GM18909 (cell line): Measurements from ENCODE around the gene SIL1.

Experiments
- ATAC-seq: cut with Tn5 transposase; IDR thresholded peaks from one replicate; pipeline ENCODE4 v1.9.1; 2021; ENCODE audit warnings: mild to moderate bottlenecking; ENCODE audit not compliant: unreplicated experiment, poor library complexity

Gene SIL1

DNA sequence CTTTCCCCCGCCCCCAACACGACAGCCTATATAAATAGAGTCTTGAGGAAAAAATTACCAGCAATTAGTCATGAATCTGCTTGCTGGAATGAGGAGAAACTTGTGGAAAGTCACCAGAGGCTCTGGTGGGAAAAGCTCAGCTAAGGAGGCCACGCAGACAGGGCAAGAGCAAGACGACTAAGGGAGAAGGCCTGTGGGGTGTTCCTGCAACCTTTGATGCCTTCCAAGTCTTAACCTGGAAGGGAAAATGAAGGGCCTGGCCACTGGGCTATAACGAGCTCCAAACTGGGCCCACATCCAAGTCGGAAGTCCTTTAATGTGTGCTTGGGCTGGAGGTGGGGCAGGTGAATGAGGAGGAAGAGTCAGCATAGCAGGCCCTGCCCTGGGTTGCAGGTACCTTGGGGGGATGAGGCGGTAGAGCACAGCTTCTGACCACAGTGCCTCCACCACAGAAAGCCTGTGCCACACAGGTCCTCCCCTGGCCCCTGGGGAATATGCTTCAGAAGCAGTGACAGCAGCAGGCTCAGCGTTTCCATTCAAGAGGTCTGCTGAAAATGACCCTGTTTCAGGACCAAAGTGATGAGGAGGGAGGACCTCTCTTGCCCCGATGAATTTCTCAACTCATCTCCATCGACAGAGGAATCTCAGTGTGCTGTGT, 230.2 kb downstream of the SIL1 start:
- ATAC-seq = no peak

DNA sequence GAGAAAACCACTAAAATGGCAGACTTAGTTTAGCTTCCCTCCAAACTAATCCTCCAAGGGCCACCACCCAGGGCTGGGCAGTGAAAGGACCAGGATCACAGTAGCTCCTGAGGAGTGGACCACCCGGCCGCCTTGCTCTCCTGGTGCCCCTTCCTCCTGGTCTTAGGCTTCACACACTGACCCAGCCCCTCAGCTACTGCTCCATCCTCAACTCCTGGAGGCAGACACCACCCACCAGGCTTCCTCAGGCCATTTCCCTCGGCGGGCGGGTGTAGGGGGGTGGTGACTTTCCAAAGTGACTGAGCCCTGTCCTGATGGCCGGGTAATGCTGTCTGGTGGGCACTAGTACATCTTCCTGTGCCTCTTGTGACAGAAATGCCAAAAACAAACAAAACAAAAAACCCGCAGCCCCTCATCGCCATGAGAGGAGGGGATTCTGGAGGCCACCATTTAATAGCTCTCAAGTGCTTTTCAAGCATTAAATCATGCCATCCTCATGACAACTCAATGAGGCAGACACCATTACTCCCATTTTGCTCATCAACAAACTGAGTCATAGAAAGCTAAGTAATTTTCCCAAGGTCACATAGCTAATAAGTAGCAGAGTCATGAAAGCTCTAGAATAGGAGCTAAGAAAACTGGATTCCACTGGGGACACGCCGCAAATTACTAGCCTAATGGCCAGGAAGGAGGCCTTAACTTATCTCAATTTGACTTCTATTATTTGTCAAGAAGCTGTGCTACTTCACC, 231.8 kb downstream of the SIL1 start:
- ATAC-seq = no peak

GRCh38 chr5:138965626-138966025, 232.5 kb downstream of the SIL1 start:
- no peak for ATAC-seq

DNA sequence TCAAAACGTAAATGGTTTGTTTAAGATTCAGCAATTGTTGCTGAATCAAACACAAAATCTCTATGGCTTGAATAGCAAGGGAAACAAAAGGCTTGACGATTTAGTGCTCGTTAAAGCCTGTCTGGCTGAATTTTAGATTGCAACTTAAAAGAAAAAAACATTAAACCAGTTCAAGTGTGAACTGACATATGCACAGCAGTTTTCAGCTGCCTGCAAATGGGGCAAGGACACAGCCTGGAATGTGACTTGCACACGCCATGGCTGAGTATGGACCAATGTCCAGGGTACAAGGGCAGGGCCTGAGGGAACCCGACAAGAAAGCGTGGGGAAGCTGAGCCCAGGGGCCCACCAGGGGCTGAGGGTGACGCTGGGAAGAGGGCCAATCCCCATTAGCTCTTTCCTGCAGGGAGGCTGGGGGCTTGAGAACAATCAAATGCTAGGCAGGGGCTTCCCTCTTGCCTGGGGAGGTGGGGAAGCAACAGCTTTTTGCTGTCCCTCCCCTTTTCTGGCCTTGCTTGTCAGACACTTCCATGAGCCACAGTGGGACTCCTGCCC, 233.4 kb downstream of the SIL1 start:
- ATAC-seq = no peak

- ATAC-seq = no peak
Measured at GRCh38 chr5:138963763-138964371, 234.3 kb downstream of the SIL1 start.

DNA sequence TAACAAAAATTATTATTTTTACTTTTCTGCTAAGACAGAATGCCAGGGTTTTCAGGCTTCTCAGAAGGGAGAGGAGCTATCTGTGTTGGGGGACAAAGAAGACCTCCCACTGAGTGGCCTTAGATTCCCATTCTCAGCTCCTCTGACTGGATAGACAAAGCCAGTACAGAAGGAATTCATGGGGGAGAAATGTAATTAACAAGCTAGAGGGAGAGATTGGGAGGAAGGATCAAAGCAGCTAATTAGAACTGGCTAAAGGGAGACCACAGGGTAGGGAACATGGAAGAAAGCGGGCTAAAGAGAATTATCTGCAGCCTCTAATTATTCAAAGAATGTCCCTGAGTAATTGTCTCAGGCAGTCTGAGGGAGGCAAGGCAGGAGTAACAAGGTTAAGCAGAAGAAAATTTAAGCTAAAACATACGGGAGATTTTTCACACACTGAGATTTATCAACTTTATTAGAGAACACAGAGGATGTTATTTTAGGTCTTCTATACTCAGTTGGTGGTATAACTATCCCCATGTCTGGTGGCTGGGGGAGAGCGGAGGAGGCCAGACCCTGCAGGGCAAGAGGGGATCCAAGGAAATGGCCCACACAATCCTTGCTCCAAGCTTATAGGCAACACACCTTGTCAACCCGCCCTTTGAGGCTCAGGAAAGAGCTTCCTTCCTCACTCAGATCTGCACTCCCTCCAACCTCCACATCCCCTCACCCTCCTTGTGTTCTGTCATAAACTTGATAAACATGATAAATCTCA, 235.4 kb downstream of the SIL1 start:
- no peak for ATAC-seq

GRCh38 chr5:138961729-138962128, 236.4 kb downstream of the SIL1 start:
- no peak for ATAC-seq

- ATAC-seq = no peak
Measured at GRCh38 chr5:138961221-138961620, 236.9 kb downstream of the SIL1 start.

GRCh38 chr5:138960145-138960692, 237.9 kb downstream of the SIL1 start:
- no peak for ATAC-seq

- no peak for ATAC-seq
Measured at GRCh38 chr5:138956801-138957200, 241.4 kb downstream of the SIL1 start.

DNA sequence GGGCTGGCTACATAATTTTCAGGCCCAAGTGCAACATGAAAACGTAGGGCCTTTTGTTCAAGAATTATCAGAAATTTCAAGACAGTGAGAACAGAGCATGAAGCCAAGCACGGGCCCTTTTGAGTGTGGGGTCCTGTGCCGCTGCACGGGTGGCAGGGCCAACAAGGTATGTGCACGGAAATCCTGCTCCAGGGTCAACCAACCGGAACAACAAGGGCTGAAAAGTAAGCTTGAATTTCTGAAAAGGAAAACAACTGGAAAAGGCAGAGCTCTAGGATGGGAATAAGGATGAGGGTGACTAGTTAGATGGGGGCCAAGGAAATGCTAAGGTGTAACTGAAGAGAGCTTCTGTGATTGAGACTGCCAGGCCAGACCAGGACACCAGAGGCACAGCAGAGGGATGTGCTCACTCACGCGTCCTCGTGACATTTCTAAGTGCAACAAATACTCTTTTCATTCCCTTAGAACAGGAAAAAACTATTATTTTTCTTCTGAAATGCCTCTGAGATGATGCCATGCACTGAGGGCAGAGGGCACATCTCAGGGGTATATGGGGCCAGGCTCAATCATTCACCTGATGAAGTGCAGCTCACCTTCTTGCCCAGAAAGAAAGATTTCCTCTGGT, 242.4 kb downstream of the SIL1 start:
- no peak for ATAC-seq

DNA sequence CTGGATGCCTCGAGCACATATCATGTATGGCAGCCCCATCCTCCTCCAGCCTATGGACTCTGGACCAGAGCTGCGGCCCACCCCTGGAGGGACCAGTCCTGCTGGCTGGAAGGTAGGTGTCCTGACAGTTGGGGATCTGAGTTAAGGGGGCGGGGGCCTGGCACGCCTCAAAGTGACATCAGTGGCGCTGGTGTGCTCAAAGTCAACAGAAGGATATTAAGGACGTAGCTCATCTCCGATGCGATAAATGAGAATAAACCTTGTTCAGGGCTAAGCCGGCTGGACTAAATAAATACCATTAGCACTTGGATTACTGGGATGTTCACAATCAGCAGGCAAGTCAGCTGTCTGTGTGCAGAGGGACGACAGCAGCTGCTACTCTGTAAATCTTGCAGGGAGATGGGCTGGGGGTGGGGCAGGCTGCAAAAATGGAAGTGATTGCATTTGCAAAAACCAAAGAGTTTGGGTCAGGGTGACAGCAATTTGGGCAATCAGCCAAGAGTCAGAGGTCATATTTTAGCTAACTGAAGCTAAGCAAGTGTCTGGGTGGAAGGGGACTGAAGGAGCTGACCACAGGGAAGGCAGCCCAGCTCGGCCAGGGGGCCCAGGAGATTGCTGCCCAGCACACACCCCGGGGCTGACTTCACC, 243.0 kb downstream of the SIL1 start:
- no peak for ATAC-seq

DNA sequence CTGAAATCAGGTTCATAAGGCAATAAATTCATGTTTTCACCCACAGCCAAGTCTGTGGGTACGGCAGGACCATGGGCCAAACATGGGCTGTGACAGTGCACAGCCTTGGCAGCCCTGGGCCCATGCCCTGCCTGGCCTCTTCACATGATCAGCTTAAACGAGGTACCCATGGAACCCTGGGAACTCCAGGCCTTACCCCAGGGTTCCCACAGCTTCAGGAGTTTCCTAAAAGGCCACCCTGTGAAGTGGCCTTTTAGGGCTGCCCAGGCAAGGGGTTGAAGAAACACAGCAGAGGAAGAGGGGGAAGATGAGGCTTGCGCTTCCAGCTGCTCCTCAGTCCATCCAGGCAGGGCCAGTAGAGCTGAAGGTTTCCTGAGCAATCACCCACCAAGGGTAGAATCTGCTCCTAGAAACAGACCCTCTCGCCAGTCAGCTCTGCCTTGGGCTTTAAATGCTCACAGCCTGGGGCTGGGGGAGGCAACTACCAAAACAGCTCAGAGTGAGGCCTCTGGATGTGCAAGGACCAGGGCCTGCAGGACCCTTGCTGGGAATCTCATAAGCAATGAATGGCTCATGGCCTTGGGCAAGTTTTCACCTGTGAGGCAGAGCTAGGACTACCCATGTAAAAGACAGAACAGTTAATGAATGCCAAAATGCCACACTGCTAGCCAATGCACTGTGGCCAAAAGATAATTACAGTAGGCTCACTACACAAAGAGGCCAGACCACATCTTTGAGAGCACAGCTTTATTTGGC, 243.7 kb downstream of the SIL1 start:
- ATAC-seq = no peak

GRCh38 chr5:138953387-138954256, 244.5 kb downstream of the SIL1 start:
- peak; percentile 71 for ATAC-seq

- peak; percentile 17 for ATAC-seq
Measured at GRCh38 chr5:138952962-138953361, 245.2 kb downstream of the SIL1 start.

DNA sequence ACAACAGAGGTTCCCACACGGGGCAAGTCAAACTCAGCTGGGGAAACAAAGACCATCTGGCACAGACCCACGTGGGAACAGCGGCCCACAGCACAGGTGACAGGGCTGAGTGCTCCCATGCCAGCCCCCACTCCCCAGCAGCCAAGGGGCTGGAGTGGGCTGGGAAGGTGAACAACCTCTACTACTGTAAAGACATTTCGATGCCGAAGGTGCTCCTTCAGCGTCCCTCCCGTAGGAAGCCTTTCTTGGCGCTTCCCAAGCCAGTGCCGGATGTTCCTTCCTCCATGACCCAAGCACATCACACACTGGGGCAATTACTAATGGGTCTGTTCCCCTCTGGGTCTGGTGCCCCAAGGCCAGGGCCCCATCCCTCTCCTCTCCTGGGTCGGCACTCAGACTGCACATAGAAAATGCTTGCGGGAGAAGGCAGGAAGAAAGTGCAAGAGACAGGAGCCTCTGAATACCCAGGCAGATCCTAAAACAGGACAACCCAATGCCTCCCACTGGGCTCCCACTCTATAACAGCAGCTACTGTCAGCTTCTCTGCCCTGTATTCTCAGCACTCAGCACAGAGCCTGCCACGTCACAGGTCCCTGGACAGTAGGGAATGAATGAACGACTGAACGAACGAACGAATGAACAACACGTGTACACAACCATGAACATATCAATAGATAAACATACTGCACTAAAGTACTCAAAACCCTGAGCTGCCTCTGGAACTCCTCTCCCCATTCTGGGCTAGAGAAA, 246.0 kb downstream of the SIL1 start:
- no peak for ATAC-seq
